K562 (cell line): ENCODE measurements around the gene LDLRAD3. TPM values are rescaled to one million over a fixed set of nuclear protein-coding genes. Genes with fewer than 3 reads are reported as not detected.

Experiments
- ATAC-seq: fragments of 200-7000 bp; cut with Tn5 transposase; 3 replicates; pipeline ENCODE4 v1.9.1; 2020; ENCODE audit warnings: moderate library complexity
- BruUV-seq: library from RNA; stranded (reverse); fragments of 400-500 nt; replicated peaks from 2 replicates; lab custom pipeline; 2021; lab: Mats Ljungman, UMichigan
- CTCF ChIA-PET: fragments of 300-600 bp; formaldehyde crosslinking; extraction: SDS; loops from one replicate; lab custom pipeline; 2021; ENCODE audit warnings: low intra/inter-chr PET ratio; lab: Yijun Ruan, JAX
- POLR2A ChIA-PET: fragments of 300-600, 350-650 bp; sonication (Branson Sonifier 250); formaldehyde crosslinking; extraction: SDS; loops from one replicate; lab custom pipeline; 2021; ENCODE audit warnings: antibody characterized with exemption, inconsistent platforms; lab: Yijun Ruan, JAX
- DNase-seq, 4 experiments: peaks; one replicate each; pipeline versions ENCODE4 v3.0.0 to v3.0.0-alpha.2; 2011 to 2018; ENCODE audit warnings: low spot score in 3 of 4, mixed read lengths in 3 of 4; ENCODE audit errors: extremely low read depth in 1 of 4
- FAIRE-seq: peaks from 2 replicates; lab custom pipeline; 2011; peaks lifted over from hg19 to GRCh38; lab: Jason Lieb, UNC
- H2AFZ ChIP-seq: 2 replicates; pipeline ENCODE4 v1.6.0; 2011; ENCODE audit warnings: low read depth, low read length, control low read depth, inconsistent platforms
- H3K27ac ChIP-seq: fragments of 200-600 bp; 3 replicates; pipeline ENCODE4 v1.8.0; 2011; ENCODE audit warnings: low read depth, mild to moderate bottlenecking, control low read depth, inconsistent platforms, low read length, moderate library complexity, mixed read lengths; ENCODE audit errors: extremely low read depth
- H3K27me3 ChIP-seq, 2 experiments: fragments of 300-600 bp in 1 of 2; 2 replicates in 1 of 2; 3 replicates in 1 of 2; pipeline versions ENCODE4 v1.6.0 to v1.8.0; 2011; ENCODE audit warnings: inconsistent platforms in 2 of 2, low read length in 2 of 2, mild to moderate bottlenecking in 1 of 2, mixed read lengths in 1 of 2, moderate library complexity in 1 of 2; ENCODE audit not compliant: control insufficient read depth in 2 of 2, insufficient read depth in 2 of 2
- H3K36me3 ChIP-seq: fragments of 300-600 bp; 3 replicates; pipeline ENCODE4 v1.8.0; 2011; ENCODE audit warnings: mild to moderate bottlenecking, low read length, inconsistent platforms; ENCODE audit not compliant: control insufficient read depth, insufficient read depth
- H3K4me1 ChIP-seq, 2 experiments: fragments of 200-600 bp in 1 of 2; replicated peaks in 1 of 2; 2 replicates in 1 of 2; 3 replicates in 1 of 2; pipeline versions ENCODE4 v1.5.1 to v1.8.0; 2011; ENCODE audit warnings: inconsistent platforms in 2 of 2, low read length in 2 of 2, mild to moderate bottlenecking in 1 of 2, mixed read lengths in 1 of 2, moderate library complexity in 1 of 2; ENCODE audit not compliant: control insufficient read depth in 2 of 2, insufficient read depth in 2 of 2
- H3K4me2 ChIP-seq: 2 replicates; pipeline ENCODE4 v1.6.1; 2011; ENCODE audit warnings: low read length, control low read depth, inconsistent platforms, mixed read lengths; ENCODE audit not compliant: insufficient read depth
- H3K4me3 ChIP-seq: fragments of 200-600 bp; sonication (generic), shearing (Covaris generic); 2 replicates; pipeline ENCODE4 v1.5.1; 2016; ENCODE audit warnings: control low read depth, inconsistent platforms
- H3K79me2 ChIP-seq: fragments of 200-600 bp; 3 replicates; pipeline ENCODE4 v1.8.0; 2011; ENCODE audit warnings: low read length, inconsistent platforms; ENCODE audit not compliant: control insufficient read depth, insufficient read depth
- H3K9ac ChIP-seq, 2 experiments: 2 replicates each; pipeline versions ENCODE4 v1.6.0 to v1.6.1; 2011; ENCODE audit warnings: low read depth in 2 of 2, low read length in 2 of 2, control low read depth in 1 of 2, inconsistent platforms in 1 of 2, mild to moderate bottlenecking in 1 of 2, mixed read lengths in 1 of 2; ENCODE audit not compliant: insufficient read depth in 1 of 2
- H3K9me1 ChIP-seq: one replicate; pipeline ENCODE4 v1.6.0; 2011; ENCODE audit warnings: inconsistent platforms, mild to moderate bottlenecking, low read length, moderate library complexity; ENCODE audit not compliant: control insufficient read depth, insufficient read depth
- H3K9me3 ChIP-seq: replicated peaks from 2 replicates; pipeline ENCODE4 v1.5.1; 2011; ENCODE audit warnings: low read depth, low read length, inconsistent platforms; ENCODE audit not compliant: control insufficient read depth, insufficient read depth
- H4K20me1 ChIP-seq: replicated peaks from 2 replicates; pipeline ENCODE4 v1.6.1; 2011; ENCODE audit warnings: low read length, inconsistent platforms, mixed read lengths; ENCODE audit not compliant: control insufficient read depth, insufficient read depth
- CEBPG ChIP-seq, 3 experiments: fragments of 200-800 bp in 1 of 3; sonication (Bioruptor generic) in 1 of 3; sonication (generic) in 1 of 3; formaldehyde crosslinking in 1 of 3; IDR thresholded peaks in 2 of 3; conservative IDR thresholded peaks in 1 of 3; 2 replicates each; pipeline versions ENCODE4 v1.6.1 to v1.8.0; 2016 to 2022; ENCODE audit warnings: missing compliant biosample characterization in 2 of 3, missing genetic modification characterization in 2 of 3, mild to moderate bottlenecking in 1 of 3, missing genetic modification reagents in 1 of 3
- CREBBP ChIP-seq: IDR thresholded peaks from one replicate; pipeline ENCODE4 v1.6.1; 2012; ENCODE audit warnings: low read depth, mild to moderate bottlenecking, control low read depth, inconsistent platforms, low read length
- FOXK1 ChIP-seq: sonication (generic); formaldehyde crosslinking; IDR thresholded peaks from 2 replicates; pipeline ENCODE4 v1.8.0; 2022; ENCODE audit warnings: missing genetic modification reagents, mild to moderate bottlenecking, borderline replicate concordance
- FUS ChIP-seq: fragments of 200-400 bp; formaldehyde crosslinking; optimal IDR thresholded peaks from 2 replicates; pipeline ENCODE3; 2017; ENCODE audit warnings: low read depth, low read length
- HMGN3 ChIP-seq: IDR thresholded peaks from 2 replicates; pipeline ENCODE4 v1.6.1; 2011; ENCODE audit warnings: borderline replicate concordance, low read depth, mild to moderate bottlenecking, mixed read lengths, low read length; ENCODE audit not compliant: insufficient read length; ENCODE audit errors: extremely low read depth
- KAT7 ChIP-seq: sonication (generic); formaldehyde crosslinking; IDR thresholded peaks from 2 replicates; pipeline ENCODE4 v1.8.0; 2022; ENCODE audit warnings: missing genetic modification reagents, mild to moderate bottlenecking, borderline replicate concordance
- NFIX ChIP-seq: fragments of 250-450 bp; sonication (Bioruptor Pico); IDR thresholded peaks from 2 replicates; pipeline ENCODE4 v1.4.0; 2020; ENCODE audit warnings: low read depth, mild to moderate bottlenecking, moderate library complexity
- RFX5 ChIP-seq: IDR thresholded peaks from 2 replicates; pipeline ENCODE4 v1.6.1; 2011; ENCODE audit warnings: low read depth, mild to moderate bottlenecking, improper control_type of control experiment, low read length
- SRSF3 ChIP-seq: fragments of 200-400 bp; formaldehyde crosslinking; IDR thresholded peaks from 2 replicates; pipeline ENCODE4 v1.6.1; 2016; ENCODE audit warnings: mild to moderate bottlenecking, low read length, moderate library complexity; ENCODE audit not compliant: insufficient read depth
- TAF15 ChIP-seq: fragments of 200-400 bp; formaldehyde crosslinking; IDR thresholded peaks from 2 replicates; pipeline ENCODE4 v1.6.1; 2017; ENCODE audit warnings: mild to moderate bottlenecking, low read depth, low read length, moderate library complexity
- TSC22D4 ChIP-seq: fragments of 450-650 bp; IDR thresholded peaks from 2 replicates; pipeline ENCODE4 v1.6.1; 2016; ENCODE audit warnings: missing genetic modification characterization, missing biosample characterization, control low read depth
- ZKSCAN3 ChIP-seq: fragments of 250-450 bp; sonication (Bioruptor Pico); IDR thresholded peaks from 2 replicates; pipeline ENCODE4 v1.4.0; 2020
- ZNF217 ChIP-seq: sonication (generic); formaldehyde crosslinking; IDR thresholded peaks from 2 replicates; pipeline ENCODE4 v1.8.0; 2022; ENCODE audit warnings: mild to moderate bottlenecking, missing genetic modification reagents
- ZNF239 ChIP-seq: fragments of 250-450 bp; sonication (Bioruptor Pico); IDR thresholded peaks from 2 replicates; pipeline ENCODE4 v1.4.0; 2020; ENCODE audit warnings: mild to moderate bottlenecking
- ZNF263 ChIP-seq: sonication (generic); formaldehyde crosslinking; IDR thresholded peaks from 2 replicates; pipeline ENCODE4 v1.8.0; 2022; ENCODE audit warnings: mild to moderate bottlenecking, missing genetic modification reagents, borderline replicate concordance
- ZNF3 ChIP-seq: fragments of 250-450 bp; sonication (Bioruptor Pico); IDR thresholded peaks from 2 replicates; pipeline ENCODE4 v1.5.0; 2021; ENCODE audit warnings: mild to moderate bottlenecking, moderate library complexity
- ZNF668 ChIP-seq: fragments of 250-450 bp; sonication (Bioruptor Pico); IDR thresholded peaks from 2 replicates; pipeline ENCODE4 v1.8.0; 2022; ENCODE audit warnings: mild to moderate bottlenecking, inconsistent platforms
- WGBS: fragments of 100-300 bp; shearing (Covaris generic); methylation state at CpG from one replicate; pipeline ENCODE4 v1.1.6; 2016; ENCODE audit warnings: low coverage, mixed read lengths; ENCODE audit not compliant: insufficient coverage; ENCODE audit errors: missing lambda C conversion rate; 5-methylcytosine and 5-hydroxymethylcytosine counted together
- in situ Hi-C: fragments of 300-500 bp; cut with MboI; formaldehyde crosslinking; loops from 4 replicates; pipeline ENCODE4 v1.15.0; 2018; ENCODE audit warnings: inconsistent platforms, mixed read lengths
- intact Hi-C: fragments of 100-400 bp; cut with micrococcal nuclease; formaldehyde crosslinking; loops from 2 replicates; pipeline ENCODE4 v1.14.2; 2022
- polyA plus RNA-seq, 8 experiments: library from polyadenylated mRNA; depleted of rRNA in 4 of 8; stranded (reverse) in 5 of 8; unstranded in 3 of 8; fragments of >200 nt; fragmentation: Nextera tagmentation in 2 of 8; fragmentation: Illumina TruSeq in 1 of 8; extraction: Ambion mirVana in 2 of 8; extraction: Trizol in 1 of 8; gene quantifications; 2 replicates each; pipeline versions ENCODE4 v1.2.1 to v1.2.3, GENCODE V29; 2011 to 2014; ENCODE audit warnings: inconsistent platforms in 1 of 8, missing spikeins in 1 of 8
- total RNA-seq, 7 experiments: library from RNA; depleted of rRNA in 6 of 7; stranded (reverse); fragments of >200 nt in 6 of 7; fragmentation: Illumina TruSeq in 2 of 7; extraction: Trizol in 2 of 7; gene quantifications; 2 replicates each; pipeline versions ENCODE4 v1.2.1 to v1.2.3, GENCODE V29; 2011 to 2021; ENCODE audit warnings: low replicate concordance in 1 of 7
- TF ChIP-seq, protein P1 (sequence below): fragments of 450-650 bp; IDR thresholded peaks from 2 replicates; pipeline ENCODE4 v1.7.0; 2016; ENCODE audit warnings: borderline replicate concordance

LDLRAD3 gene
- total and polyA plus RNA-seq, 9 of the 15 experiments (the other 6 are each of a cell fraction or from before 2014, with no cell fraction given) = 0.73 to 7.2 (median 3.5) TPM

GRCh38 chr11:36264011-36264972 is 320.4 kb downstream of the LDLRAD3 start:
- FAIRE-seq (no peak), ATAC-seq (no peak)
- no peaks in the 10 kb centered on the region for H3K79me2 ChIP-seq
- H3K4me3 ChIP-seq = no peak overlapping the region
- no peak for TF ChIP-seq TSC22D4
- no peak for TF ChIP-seq TAF15
- TF ChIP-seq ZNF263 (CRISPR knock-in tag) = no peak
- TF ChIP-seq ZNF239 (CRISPR knock-in tag) = no peak
- TF ChIP-seq, protein P1, sequence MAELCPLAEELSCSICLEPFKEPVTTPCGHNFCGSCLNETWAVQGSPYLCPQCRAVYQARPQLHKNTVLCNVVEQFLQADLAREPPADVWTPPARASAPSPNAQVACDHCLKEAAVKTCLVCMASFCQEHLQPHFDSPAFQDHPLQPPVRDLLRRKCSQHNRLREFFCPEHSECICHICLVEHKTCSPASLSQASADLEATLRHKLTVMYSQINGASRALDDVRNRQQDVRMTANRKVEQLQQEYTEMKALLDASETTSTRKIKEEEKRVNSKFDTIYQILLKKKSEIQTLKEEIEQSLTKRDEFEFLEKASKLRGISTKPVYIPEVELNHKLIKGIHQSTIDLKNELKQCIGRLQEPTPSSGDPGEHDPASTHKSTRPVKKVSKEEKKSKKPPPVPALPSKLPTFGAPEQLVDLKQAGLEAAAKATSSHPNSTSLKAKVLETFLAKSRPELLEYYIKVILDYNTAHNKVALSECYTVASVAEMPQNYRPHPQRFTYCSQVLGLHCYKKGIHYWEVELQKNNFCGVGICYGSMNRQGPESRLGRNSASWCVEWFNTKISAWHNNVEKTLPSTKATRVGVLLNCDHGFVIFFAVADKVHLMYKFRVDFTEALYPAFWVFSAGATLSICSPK = no peak
- TF ChIP-seq FOXK1 (CRISPR knock-in tag) = no peak
- no peak for TF ChIP-seq CREBBP
- no peak for TF ChIP-seq ZNF3 (CRISPR knock-in tag)
- TF ChIP-seq FUS = no peak
- no peak for TF ChIP-seq ZNF217
- TF ChIP-seq HMGN3 = no peak
- TF ChIP-seq RFX5 = no peak
- no peak for TF ChIP-seq CEBPG (CRISPR knock-in tag; IDR thresholded peaks at IDR 0.05)
- TF ChIP-seq CEBPG (tag; conservative IDR thresholded peaks at IDR 0.05 in 1 of 2, IDR thresholded peaks at IDR 0.05 in 1 of 2) = no peak
- TF ChIP-seq NFIX = no peak
- no peak for TF ChIP-seq ZNF668 (CRISPR knock-in tag)
- no peak for TF ChIP-seq KAT7 (CRISPR knock-in tag)
- no peak for TF ChIP-seq ZKSCAN3 (CRISPR knock-in tag)
- no peak for TF ChIP-seq SRSF3
- TF ChIP-seq, all 486 proteins: peak for 0
- Histone ChIP-seq H3K9ac (no peak overlapping the region), H3K27ac (no peak overlapping the region), H3K9me1 (peaks cover 2% of the 10 kb centered on the region), H3K4me1 (no peaks in the 10 kb centered on the region), H3K9me3 (no peaks in the 10 kb centered on the region), H3K4me2 (no peak overlapping the region), H2AFZ (no peak overlapping the region), H3K36me3 (no peaks in the 10 kb centered on the region), H3K27me3 (peaks cover 0 to 7% of the 10 kb centered on the region in 2 experiments; a peak in 3 of 5 replicates), H4K20me1 (no peaks in the 10 kb centered on the region; the same call in 1 of the 2 replicates)
- BruUV-seq = no TSS peak
- ChIA-PET CTCF (interaction anchor here (2.9 kb wide), 1 partner anchor 648 kb away, joined by 23 read pairs; no protein-coding TSS in a partner anchor), POLR2A (no interaction called here)
- WGBS = 0% methylated on average over 8 of the region's 9 CpGs
- in situ Hi-C loops = loop anchor here (5.0 to 10.0 kb wide), 4 partner anchors 229 to 789 kb away; no protein-coding TSS in a partner anchor
- no peak for DNase-seq
- intact Hi-C loops = no loop called here
